HG03280 (cell line): Measurements from ENCODE around the gene ITGA2.

Experiments
- ATAC-seq: cut with Tn5 transposase; IDR thresholded peaks from one replicate; pipeline ENCODE4 v1.9.1; 2021; ENCODE audit warnings: mild to moderate bottlenecking, moderate library complexity; ENCODE audit not compliant: unreplicated experiment

ITGA2 gene

DNA sequence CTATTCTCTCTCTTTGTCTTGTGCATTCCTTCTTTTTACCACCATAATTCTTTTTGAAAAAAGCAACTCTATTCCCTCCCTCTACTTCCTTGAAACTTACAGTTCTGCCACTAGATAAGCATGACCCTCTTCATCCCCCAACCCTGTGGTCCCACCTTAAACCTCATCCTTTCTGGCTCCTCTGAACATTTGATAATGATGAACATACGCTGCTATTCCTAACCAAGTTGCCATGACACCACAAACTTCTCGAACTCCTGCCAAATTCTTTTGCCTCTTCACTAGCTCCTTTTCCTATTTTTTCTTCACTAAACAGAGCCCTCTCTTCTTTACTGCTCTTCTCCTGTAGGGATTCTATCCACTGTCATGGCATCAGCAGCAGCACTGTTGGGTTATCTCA, 63.3 kb downstream of the ITGA2 start:
- ATAC-seq, result no peak

DNA sequence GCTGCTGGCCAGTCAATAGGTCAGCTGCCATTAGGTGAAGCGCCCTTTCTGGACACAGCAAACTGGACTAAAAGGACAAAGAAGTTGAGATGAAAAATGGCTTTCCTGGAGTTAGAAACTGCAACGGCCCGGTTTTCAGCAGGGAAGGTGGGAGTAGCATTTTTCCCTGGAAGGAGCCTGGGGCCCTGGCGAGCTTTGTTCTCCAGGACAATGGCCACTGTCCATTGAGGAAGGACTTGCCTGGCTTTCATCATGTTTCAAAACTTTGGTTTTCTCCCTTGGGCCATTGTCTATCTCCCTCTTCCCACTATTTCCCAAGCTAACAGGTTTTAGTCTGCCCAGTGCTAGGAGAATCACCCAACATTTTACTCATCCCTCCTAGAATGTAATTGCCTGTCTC, 64.2 kb downstream of the ITGA2 start:
- ATAC-seq, result no peak

- no peak for ATAC-seq
Measured at GRCh38 chr5:53055365-53055764, 66.2 kb downstream of the ITGA2 start.

DNA sequence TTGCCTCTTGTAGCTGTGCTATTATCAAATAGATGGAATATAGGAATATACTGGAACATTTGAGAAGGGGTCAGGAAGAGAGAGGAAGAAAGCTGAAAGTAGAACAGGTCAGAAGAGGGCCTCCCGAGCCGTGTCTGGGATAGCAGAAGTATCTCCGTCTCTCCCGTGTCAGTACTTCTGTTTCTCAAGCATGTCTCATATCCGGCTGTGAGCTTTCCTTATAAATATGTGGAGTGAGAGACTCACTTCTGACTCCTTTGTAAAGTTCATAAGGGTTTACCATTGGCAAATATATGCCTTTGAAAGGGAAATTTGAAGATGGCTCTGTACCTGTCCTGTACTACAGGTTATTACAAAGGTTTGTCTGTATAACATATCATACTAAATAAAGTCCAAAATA, 70.1 kb downstream of the ITGA2 start:
- no peak for ATAC-seq

DNA sequence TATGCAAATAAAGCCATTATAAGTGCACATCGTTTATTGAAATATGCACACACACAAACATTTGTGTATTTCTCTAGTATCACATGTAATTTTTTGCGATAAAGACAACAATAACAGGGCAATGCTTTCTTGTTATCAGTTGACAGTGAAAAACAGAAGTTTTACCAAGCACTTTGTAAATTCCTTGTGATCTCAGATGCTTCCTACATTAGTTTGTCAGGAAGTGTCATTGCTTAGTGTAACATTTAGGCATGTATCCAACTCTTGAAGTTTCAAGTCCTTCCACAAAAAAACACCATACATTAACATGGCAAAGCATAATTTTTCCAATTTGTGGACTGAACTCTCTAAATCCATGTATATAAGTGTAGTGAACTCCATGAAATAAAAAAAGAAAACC, 74.0 kb downstream of the ITGA2 start:
- no peak for ATAC-seq

GRCh38 chr5:53063791-53064190, 74.6 kb downstream of the ITGA2 start:
- ATAC-seq, result no peak

GRCh38 chr5:53066088-53066487, 76.9 kb downstream of the ITGA2 start:
- ATAC-seq, result no peak

- ATAC-seq, result no peak
Measured at GRCh38 chr5:53067641-53068040, 78.5 kb downstream of the ITGA2 start.

DNA sequence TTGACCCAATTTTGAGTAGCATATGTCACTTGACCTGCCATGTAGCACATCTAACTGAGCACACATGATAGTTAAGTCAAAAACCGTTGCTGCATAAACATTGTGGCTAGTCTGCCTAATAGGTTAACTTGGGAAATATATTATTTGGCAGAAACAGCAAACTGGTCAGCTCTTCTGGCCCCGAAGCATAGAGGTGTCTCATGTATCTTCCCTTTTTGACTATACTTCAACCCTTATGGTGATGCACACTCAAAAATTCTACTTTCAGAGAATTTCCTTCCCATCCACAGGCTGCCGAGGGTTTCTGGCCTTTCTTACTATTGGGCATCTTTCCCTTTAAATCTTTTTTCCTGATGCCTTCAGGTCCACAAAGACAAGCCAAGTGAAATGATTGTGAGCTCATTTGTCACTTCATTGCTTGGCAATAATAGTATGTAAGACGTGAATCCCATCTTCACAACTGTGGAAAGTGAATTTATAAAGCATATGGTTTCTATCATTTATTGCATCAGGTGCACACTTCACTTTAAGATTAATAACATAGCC, 79.2 kb downstream of the ITGA2 start:
- no peak for ATAC-seq

DNA sequence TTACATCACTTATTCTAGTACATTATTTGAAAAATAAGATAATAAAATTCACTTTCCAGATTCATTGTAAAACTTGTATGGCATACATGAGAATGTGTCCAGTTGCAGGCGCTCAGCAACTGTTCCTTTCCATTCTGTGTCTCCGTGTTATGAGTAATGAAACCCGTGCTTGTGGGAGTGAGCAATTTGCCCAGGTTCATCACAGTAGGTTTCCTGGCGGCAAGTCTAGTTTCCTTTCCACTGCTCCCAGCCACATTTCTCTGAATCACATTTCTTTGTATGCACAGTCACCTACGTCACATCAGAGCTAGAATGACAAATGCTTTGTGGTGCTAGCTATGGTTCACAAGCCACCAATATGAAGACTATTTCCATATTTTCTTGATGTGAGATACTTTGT, 80.5 kb downstream of the ITGA2 start:
- no peak for ATAC-seq

DNA sequence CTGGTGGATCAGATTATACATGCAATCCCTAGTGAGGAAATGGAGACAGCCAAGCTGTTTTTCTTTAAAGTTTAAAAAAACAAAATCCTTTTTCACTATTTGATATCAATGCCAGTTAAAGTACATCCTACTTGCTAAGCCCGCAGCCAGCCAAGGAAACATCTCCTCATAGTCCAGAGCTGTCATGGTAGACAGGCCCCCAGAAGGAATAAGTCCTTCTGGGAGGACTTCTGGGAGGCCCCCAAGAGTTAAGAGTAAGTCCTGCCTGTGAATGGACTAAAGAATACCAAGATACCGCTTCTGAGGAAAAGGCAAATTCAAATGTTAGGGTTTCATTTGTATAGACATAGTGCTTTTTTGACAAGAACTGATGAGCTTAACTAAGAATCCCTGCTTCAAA, 82.1 kb downstream of the ITGA2 start:
- no peak for ATAC-seq

- no peak for ATAC-seq
Measured at GRCh38 chr5:53071738-53072137, 82.6 kb downstream of the ITGA2 start.

GRCh38 chr5:53073348-53073747, 84.2 kb downstream of the ITGA2 start:
- no peak for ATAC-seq

DNA sequence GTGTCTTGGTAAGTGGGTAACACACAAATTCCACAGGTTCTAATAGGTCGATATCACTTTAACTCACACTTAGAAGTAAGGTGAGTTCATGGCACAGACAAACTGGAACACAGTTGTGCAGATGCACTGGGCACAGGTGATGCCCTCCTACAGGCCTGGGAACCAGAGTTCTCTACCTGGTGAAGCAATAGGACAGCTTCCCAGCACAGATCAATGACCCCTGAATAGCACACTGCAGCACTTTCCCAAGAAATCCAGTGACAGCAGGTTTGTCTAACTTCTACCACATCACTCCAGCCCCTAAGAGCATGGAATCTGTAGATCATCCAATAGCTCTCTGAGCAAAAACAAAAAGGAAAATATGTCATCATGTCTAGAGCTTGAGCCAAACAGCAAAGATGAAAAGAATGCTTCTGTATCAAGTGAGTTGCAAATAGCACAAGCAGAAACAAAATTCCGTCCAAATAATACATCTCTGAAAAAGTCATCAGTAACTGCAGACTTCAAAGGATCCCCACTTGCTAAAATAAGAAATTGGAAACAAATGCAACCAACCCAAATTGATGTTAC, 86.9 kb downstream of the ITGA2 start:
- ATAC-seq, result no peak

DNA sequence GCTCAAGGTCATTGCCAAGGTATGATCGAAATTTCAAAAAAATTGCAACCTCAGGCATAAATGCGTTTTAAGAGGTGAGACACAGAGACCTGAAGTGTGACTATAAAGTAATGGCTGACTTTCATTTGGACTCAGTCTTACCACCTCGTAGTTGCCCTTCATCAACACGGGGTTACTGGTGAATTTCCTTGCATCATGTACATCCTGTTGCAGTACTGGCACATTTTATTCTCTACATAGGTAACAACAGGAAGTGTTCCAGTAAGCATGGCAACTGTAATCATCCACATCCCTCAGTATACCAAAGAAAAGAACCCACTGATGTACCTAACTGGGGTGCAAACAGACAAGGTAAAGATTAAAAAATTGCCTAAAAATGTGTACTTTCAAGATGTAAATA, 91.1 kb downstream of the ITGA2 start:
- no peak for ATAC-seq

DNA sequence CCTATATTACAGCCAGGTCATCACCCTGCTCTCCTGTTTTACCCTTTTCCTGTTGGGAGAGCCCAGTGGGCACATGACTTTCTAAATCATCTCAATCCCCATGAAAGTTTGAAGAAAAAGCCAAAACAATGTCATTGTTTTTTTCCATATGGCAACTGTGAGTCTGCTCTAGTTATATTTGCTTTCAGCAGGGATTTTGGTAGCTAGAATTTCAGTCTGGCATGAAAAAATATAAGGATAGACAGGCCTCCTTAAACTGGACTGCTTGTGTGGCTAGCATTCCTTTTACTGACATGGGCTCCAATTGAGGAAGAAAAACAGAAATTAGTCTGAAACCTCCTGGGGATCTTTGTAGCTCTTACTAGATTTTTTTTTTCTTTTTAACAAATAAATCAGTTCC, 94.8 kb downstream of the ITGA2 start:
- ATAC-seq, result no peak

- ATAC-seq, result no peak
Measured at GRCh38 chr5:53084546-53085255, 95.5 kb downstream of the ITGA2 start.

DNA sequence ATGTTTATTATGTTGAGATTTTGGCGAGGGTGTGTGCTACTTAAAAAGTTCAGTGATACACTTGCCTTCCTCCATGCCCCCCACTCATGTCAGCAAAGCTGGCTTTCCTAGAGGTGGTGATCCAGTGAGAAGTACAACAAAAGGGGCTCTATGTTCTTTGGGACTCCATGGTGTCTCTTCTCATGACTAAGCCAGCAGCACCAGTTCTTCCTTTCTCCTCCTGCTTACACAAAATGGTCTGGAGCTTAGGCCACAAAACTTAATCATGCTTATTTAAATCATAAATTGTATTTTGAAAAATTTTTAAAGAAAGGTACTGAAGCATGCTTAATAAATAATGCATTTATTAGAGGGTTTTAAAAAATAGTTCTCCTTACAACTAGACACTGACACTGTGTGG, 98.0 kb downstream of the ITGA2 start:
- no peak for ATAC-seq

- no peak for ATAC-seq
Measured at GRCh38 chr5:53087621-53088121, 98.5 kb downstream of the ITGA2 start.

GRCh38 chr5:53089481-53089991, 100.4 kb downstream of the ITGA2 start:
- peak; percentile 87 for ATAC-seq

DNA sequence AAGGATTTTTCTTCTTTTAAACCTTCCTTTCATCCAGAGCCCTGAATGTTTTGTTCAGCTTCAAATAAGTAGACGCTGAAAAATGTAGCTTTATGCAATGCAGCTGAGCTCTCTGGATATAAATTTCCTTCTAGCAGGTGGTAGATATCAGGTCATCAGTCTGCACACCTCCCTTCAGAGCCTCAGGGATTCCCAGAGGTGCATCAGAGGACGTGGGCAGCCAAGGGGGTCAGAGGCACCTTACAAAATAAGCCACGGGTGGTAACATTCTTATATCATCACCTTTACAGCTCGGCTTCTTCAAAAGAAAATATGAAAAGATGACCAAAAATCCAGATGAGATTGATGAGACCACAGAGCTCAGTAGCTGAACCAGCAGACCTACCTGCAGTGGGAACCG, 101.1 kb downstream of the ITGA2 start:
- no peak for ATAC-seq

- ATAC-seq, result no peak
Measured at GRCh38 chr5:53091289-53091688, 102.1 kb downstream of the ITGA2 start.
